OCI-LY1 (cell line): Measurements from ENCODE around the gene MCCC2.

ENCODE experiments used
- CTCF ChIP-seq: fragments of 200-600 bp; sonication (generic), shearing (Covaris generic); IDR thresholded peaks from 2 replicates; pipeline ENCODE4 v1.5.1; 2017; ENCODE audit warnings: mild to moderate bottlenecking, antibody characterized with exemption, low read length, moderate library complexity, mixed read lengths
- EZH2 ChIP-seq: fragments of 200-600 bp; sonication (generic), shearing (Covaris generic); IDR thresholded peaks from 2 replicates; pipeline ENCODE4 v1.8.0; 2017; ENCODE audit warnings: borderline replicate concordance, mixed run types, mild to moderate bottlenecking, antibody characterized with exemption, low read length, moderate library complexity, mixed read lengths

- no peak for TF ChIP-seq EZH2
- no peak for TF ChIP-seq CTCF
Measured at GRCh38 chr5:71652349-71652748, 65.2 kb downstream of the MCCC2 start.
